Adrenal gland (tissue), 12 donors: ENCODE data around the gene FOXC1. TPM values are rescaled to one million over a fixed set of nuclear protein-coding genes. Genes with fewer than 3 reads are reported as not detected.

Experiments
- DNase-seq, 7 donors: peaks; one replicate each; pipeline ENCODE4 v3.0.0-alpha.2; 2019 to 2020
- H3K27ac ChIP-seq, 5 donors: fragments of 200-600 bp; sonication (generic) in 4 of 5; 1 replicate in 3 of 5; 2 replicates in 2 of 5; pipeline versions ENCODE4 v1.5.1 to v1.8.0; 2016 to 2020; ENCODE audit warnings: mild to moderate bottlenecking in 1 of 5
- H3K27me3 ChIP-seq: fragments of 200-600 bp; 2 replicates; pipeline ENCODE4 v1.8.0; 2021
- H3K36me3 ChIP-seq, 2 donors: fragments of 200-600 bp; replicated peaks in 1 of 2; 1 replicate in 1 of 2; 2 replicates in 1 of 2; pipeline versions ENCODE4 v1.5.1 to v1.8.0; 2018 to 2022
- H3K4me1 ChIP-seq, 2 donors: fragments of 200-600 bp; replicated peaks in 1 of 2; 1 replicate in 1 of 2; 2 replicates in 1 of 2; pipeline versions ENCODE4 v1.5.1 to v1.8.0; 2018 to 2021
- H3K4me3 ChIP-seq, 4 donors: fragments of 200-600 bp; sonication (generic) in 3 of 4; one replicate each; pipeline ENCODE4 v1.5.1; 2016 to 2018
- H3K9me3 ChIP-seq, 3 donors: fragments of 200-600 bp; sonication (generic) in 1 of 3; replicated peaks in 1 of 3; 1 replicate in 2 of 3; 2 replicates in 1 of 3; pipeline versions ENCODE4 v1.5.1 to v1.8.0; 2016 to 2021
- POLR2A ChIP-seq, 2 donors: fragments of 450-650 bp; IDR thresholded peaks; one replicate each; pipeline ENCODE4 v1.6.1; 2017; ENCODE audit warnings: antibody characterized with exemption in 2 of 2, mild to moderate bottlenecking in 2 of 2, moderate library complexity in 1 of 2
- WGBS, 4 donors: extraction: QIAGEN DNeasy Blood & Tissue Kit in 2 of 4; methylation state at CpG; one replicate each; pipeline versions ENCODE4 v1.1.5 to v1.1.7; 2013 to 2017; 5-methylcytosine and 5-hydroxymethylcytosine counted together
- intact Hi-C, 2 donors: fragments of 100-400 bp; cut with DNase I; formaldehyde crosslinking; loops; one replicate each; pipeline versions ENCODE4 v1.14.1 to v1.15.0; 2022 to 2023
- polyA plus RNA-seq, 3 donors: library from polyadenylated mRNA; stranded (reverse); fragments of 200-250 nt in 2 of 3; fragments of 350-450 nt in 1 of 3; fragmentation: Illumina TruSeq in 1 of 3; extraction: RNeasy Lipid Tissue Mini Kit (QIAGEN cat#74804) in 1 of 3; gene quantifications; one replicate each; pipeline ENCODE4 v1.2.3, GENCODE V29; 2013 to 2014
- total RNA-seq, 9 donors: library from RNA; depleted of rRNA in 4 of 9; stranded (reverse); fragments of >200 nt in 4 of 9; fragments of 120-200 nt in 1 of 9; fragmentation: NEBNext Ultra II Directional in 1 of 9; extraction: Animal tissue kit (Norgen Biotek cat#: 25700) in 1 of 9; gene quantifications; one replicate each; pipeline versions ENCODE4 v1.1.0 to v1.2.4, GENCODE V29; 2013 to 2023
- TF ChIP-seq, protein P1 (sequence below), 6 experiments: fragments of 450-650 bp in 4 of 6; fragments of 200-600 bp in 2 of 6; sonication (generic) in 1 of 6; IDR thresholded peaks; 1 replicate in 5 of 6; 2 replicates in 1 of 6; pipeline versions ENCODE4 v1.5.1 to v1.8.0; 2016 to 2021; ENCODE audit warnings: antibody characterized with exemption in 6 of 6, mild to moderate bottlenecking in 2 of 6, moderate library complexity in 1 of 6
- donor health status: healthy with polysubstance abuse.
- donor health status: Bipolar disorder and iron deficiency.
- donor health status: DM: yes; HTN: yes; CAD: no.
- donor health status: DM: no; HTN: no; CAD: no.
- donor health status: DM: no; HTN: no; CAD: no.
- donor health status: DM: yes; HTN: yes; CAD: no.

FOXC1 gene
- total and polyA plus RNA-seq, 12 donors = 2.7 to 13.2 (median 5.4) TPM

DNA sequence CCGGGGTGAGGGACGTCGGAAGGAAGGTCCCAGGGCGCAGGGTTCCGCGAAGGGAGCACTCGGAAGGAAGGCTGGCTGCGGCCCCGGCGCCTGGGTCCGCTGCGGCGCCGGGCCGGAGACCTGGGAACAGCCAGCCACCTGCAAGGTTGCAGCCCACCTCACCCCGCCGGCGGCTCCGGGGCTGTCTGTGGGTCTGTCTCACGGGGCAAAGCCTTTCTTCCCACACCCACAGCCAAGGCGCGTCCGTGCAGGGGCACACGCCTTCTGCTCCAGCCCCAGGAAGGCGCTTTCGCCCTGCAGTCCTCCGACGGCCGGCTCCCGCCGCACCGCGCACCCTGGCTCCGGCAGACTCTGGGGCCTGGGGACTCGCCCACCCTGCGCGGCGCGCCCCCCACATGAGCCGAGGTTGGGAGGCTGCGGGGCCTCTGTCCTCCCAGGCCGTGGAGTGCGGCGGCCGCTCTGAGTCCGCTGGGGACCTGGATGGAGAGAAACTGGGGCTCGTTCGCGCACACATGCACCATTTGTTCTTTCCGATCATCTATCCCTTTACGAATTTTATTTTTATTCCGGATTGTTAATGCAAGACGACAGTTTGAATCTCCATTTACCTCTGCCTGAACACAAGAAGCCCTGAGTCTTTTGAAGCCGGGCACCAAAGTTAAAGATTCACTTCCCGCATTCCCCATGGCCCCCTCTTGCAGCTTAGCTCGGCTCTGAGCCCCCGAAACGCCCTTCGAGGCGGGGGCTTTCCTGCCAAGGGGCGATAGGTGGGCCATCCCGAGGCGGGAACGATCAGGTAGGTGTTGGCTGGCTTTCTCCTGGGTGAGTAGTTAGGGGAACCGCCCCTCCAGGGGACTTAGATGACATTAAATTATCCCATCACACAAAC, 4.5 kb upstream of the FOXC1 start:
- Histone ChIP-seq H3K4me3 (peak overlapping the region in 1 of 4 donors; percentile 46), H3K4me1 (peaks cover 0 to 18% of the 10 kb centered on the region in 2 donors), H3K36me3 (no peaks in the 10 kb centered on the region), H3K27me3 (peaks cover 71% of the 10 kb centered on the region), H3K27ac (no peak overlapping the region), H3K9me3 (no peaks in the 10 kb centered on the region)
- TF ChIP-seq, protein P1, sequence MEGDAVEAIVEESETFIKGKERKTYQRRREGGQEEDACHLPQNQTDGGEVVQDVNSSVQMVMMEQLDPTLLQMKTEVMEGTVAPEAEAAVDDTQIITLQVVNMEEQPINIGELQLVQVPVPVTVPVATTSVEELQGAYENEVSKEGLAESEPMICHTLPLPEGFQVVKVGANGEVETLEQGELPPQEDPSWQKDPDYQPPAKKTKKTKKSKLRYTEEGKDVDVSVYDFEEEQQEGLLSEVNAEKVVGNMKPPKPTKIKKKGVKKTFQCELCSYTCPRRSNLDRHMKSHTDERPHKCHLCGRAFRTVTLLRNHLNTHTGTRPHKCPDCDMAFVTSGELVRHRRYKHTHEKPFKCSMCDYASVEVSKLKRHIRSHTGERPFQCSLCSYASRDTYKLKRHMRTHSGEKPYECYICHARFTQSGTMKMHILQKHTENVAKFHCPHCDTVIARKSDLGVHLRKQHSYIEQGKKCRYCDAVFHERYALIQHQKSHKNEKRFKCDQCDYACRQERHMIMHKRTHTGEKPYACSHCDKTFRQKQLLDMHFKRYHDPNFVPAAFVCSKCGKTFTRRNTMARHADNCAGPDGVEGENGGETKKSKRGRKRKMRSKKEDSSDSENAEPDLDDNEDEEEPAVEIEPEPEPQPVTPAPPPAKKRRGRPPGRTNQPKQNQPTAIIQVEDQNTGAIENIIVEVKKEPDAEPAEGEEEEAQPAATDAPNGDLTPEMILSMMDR (IDR thresholded peaks at IDR 0.05) = no peak
- intact Hi-C loops = loop anchor here in 1 of 2 donors (5.0 to 10.0 kb wide), 4 partner anchors 80 to 747 kb away; no protein-coding TSS in a partner anchor
- DNase-seq = no peak
- WGBS, 4 donors = 41 to 55% (median 44%) methylated on average over 42 to 65 of the region's 65 CpGs

DNA sequence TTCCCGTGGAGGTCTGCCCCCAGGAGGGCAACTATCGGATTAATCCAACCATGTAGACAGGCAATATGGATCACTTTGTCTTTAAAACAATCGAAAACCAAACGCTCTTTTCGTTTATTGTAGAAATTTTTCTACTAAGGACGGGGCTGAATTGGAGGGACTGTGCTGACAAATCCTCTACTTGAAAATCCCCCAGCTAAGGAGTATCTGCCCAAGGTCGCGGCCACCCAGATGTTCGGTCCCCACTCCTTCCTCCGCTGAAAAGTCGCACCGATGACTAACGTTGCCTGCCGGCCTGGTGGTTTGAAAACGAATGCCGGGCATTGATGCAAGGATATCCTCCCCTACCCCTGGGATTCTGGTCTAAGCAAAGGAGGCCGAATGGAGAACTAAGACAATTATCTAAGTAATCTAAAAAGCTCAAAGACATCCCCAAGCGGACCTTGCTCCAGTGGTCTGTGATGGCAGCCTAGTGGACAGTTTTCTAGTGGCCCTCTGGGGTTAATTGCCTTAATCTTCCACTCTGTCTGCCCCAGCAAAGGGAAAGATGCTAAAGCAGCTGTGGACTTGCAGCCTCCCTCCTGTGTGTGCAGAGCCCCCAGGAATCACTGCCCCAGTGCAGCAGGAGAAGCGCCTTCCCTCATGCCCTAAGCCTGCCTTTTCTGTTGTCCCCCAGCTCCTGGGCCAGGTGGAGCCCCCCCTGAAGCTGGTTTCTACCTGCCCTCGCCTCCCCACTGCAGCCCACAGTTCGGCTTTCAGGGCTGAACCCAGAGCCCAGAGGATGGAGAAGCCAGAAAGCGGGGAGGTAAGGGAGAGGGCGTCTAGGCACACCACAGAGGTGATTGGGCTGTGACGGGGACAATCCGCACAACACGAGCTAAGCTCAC, 3.6 kb upstream of the FOXC1 start:
- TF ChIP-seq POLR2A (IDR thresholded peaks at IDR 0.05) = no peak
- TF ChIP-seq, protein P1 (IDR thresholded peaks at IDR 0.05) = no peak
- peaks cover 0 to 18% of the 10 kb centered on the region in 2 donors for H3K4me1 ChIP-seq
- H3K36me3 ChIP-seq = no peaks in the 10 kb centered on the region
- intact Hi-C loops = loop anchor here in 1 of 2 donors (5.0 to 10.0 kb wide), 4 partner anchors 79 to 746 kb away; no protein-coding TSS in a partner anchor
- H3K4me3 ChIP-seq = no peak overlapping the region
- no peak overlapping the region for H3K27ac ChIP-seq
- H3K27me3 ChIP-seq = peaks cover 68% of the 10 kb centered on the region
- WGBS, 4 donors = 61 to 72% (median 67%) methylated on average over 26 of the region's 26 CpGs
- DNase-seq = no peak
- no peaks in the 10 kb centered on the region for H3K9me3 ChIP-seq

DNA sequence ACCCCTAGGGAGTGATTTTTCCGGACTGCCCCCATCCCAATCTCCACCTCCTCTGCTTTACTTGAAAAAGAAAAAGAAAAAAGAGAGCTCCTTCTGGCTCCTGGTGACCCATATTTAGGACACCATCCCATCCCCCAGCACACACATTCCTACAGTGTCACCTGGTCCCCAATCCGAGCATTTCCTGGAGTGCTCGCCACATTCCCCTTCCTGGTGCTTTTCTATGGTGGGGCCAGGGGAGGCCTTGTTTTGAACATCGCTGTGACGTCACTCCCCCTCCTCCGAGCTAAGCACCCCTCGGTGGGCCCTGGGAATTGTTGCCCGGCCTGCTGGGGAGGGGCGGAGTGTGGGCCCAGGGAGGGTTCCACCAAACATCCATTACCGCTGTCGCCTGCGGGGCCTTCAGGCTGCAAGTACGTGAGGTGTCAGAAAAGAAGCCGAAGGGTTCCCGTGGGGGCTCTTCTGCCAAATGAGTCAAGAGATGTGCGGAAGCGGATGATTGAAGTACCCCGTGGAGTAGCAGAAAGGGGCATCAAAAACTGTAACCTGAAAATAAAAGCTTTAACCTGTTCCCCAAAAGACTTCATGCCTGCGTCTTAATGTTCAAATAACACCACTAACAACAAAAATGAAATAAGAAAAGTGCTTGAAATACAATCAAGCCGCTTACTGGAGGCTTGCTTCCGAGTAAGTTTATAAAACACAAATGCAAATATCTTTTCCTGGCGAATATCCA, 2.8 kb upstream of the FOXC1 start:
- no peaks in the 10 kb centered on the region for H3K9me3 ChIP-seq
- intact Hi-C loops = loop anchor here in 1 of 2 donors (5.0 to 10.0 kb wide), 4 partner anchors 78 to 745 kb away; no protein-coding TSS in a partner anchor
- TF ChIP-seq, protein P1 (IDR thresholded peaks at IDR 0.05) = no peak
- TF ChIP-seq POLR2A (IDR thresholded peaks at IDR 0.05) = no peak
- H3K36me3 ChIP-seq = no peaks in the 10 kb centered on the region
- peaks cover 0 to 18% of the 10 kb centered on the region in 2 donors for H3K4me1 ChIP-seq
- DNase-seq = no peak
- H3K4me3 ChIP-seq = no peak overlapping the region
- H3K27ac ChIP-seq = peak overlapping the region in 1 of 5 donors; percentile 36
- H3K27me3 ChIP-seq = peaks cover 61% of the 10 kb centered on the region
- 65 to 77% (median 70%) methylated on average over 16 to 22 of the region's 22 CpGs for WGBS, 4 donors
